ENCODE results near the gene GRIA1. TPM values are rescaled to one million over a fixed set of nuclear protein-coding genes. Genes with fewer than 3 reads are reported as not detected.

Gene GRIA1
- total RNA-seq, 2 experiments from 2014 or later = not detected

DNA sequence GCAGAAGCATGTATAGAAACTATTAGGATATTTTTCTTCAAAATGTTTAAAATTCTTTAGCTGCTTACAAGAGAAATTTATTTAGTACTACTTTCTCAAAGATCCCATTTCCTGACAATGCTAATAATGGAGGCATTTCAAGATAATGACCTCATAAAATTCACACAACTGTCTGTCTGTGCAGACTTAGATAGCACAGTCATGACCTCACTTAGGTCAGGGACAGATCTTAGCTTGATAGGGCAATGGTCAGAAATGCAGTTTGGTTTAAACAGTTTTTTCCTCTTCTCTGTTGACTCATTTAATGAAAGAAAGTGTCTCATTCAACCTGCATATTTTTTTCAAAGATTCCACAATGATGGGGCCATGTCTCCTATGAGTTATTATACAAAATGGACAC, 128.4 kb downstream of the GRIA1 start:
- CTCF ChIA-PET = no interaction called here
- no peak for ATAC-seq
- Mint-ChIP-seq H3K36me3 (ENCODE audit: low read depth) (no peaks in the 10 kb centered on the region), H3K4me3 (no peak overlapping the region), H3K9me3 (ENCODE audit: low read depth) (no peaks in the 10 kb centered on the region), H3K27ac (no peak overlapping the region), H3K27me3 (no peaks in the 10 kb centered on the region), H3K4me1 (no peaks in the 10 kb centered on the region)
- POLR2A ChIA-PET = no interaction called here
- DNase-seq = no peak
- intact Hi-C loops (cut with DNase I, micrococcal nuclease) = no loop called here

- Mint-ChIP-seq H3K4me3 (no peak overlapping the region), H3K9me3 (ENCODE audit: low read depth) (no peaks in the 10 kb centered on the region), H3K27me3 (no peaks in the 10 kb centered on the region), H3K36me3 (ENCODE audit: low read depth) (no peaks in the 10 kb centered on the region), H3K4me1 (no peaks in the 10 kb centered on the region), H3K27ac (no peak overlapping the region)
- POLR2A ChIA-PET = no interaction called here
- ATAC-seq (no peak), DNase-seq (no peak)
- CTCF ChIA-PET = no interaction called here
- intact Hi-C loops (cut with DNase I, micrococcal nuclease) = no loop called here
Observed at GRCh38 chr5:153619771-153620170, 129.3 kb downstream of the GRIA1 start.

DNA sequence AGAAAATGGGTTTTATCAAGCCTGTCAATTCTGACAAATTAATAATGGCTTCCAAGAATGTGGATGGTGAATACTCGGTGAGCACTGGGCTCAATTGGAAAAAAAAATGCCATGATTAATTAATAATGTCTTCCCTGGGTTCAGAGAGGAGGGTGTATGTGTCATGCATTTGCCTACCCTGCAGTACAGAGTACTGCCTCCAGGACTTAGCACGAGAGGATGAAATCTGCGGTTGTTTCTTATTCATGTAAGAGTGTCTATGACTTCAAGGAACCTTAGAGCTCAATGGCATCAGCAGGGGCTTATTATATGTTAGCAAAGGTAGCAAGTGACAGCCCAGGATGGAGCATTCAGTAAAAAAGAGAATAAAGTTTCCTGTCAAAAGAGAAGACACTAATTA, 132.7 kb downstream of the GRIA1 start:
- DNase-seq (no peak), ATAC-seq (no peak)
- CTCF ChIA-PET = no interaction called here
- H3K4me3 Mint-ChIP-seq = no peak overlapping the region
- intact Hi-C loops (cut with DNase I, micrococcal nuclease) = no loop called here
- no peaks in the 10 kb centered on the region for H3K4me1 Mint-ChIP-seq
- no peaks in the 10 kb centered on the region for H3K9me3 Mint-ChIP-seq (ENCODE audit: low read depth)
- peaks cover 3% of the 10 kb centered on the region for H3K27me3 Mint-ChIP-seq
- H3K36me3 Mint-ChIP-seq (ENCODE audit: low read depth) = no peaks in the 10 kb centered on the region
- POLR2A ChIA-PET = no interaction called here
- no peak overlapping the region for H3K27ac Mint-ChIP-seq

DNA sequence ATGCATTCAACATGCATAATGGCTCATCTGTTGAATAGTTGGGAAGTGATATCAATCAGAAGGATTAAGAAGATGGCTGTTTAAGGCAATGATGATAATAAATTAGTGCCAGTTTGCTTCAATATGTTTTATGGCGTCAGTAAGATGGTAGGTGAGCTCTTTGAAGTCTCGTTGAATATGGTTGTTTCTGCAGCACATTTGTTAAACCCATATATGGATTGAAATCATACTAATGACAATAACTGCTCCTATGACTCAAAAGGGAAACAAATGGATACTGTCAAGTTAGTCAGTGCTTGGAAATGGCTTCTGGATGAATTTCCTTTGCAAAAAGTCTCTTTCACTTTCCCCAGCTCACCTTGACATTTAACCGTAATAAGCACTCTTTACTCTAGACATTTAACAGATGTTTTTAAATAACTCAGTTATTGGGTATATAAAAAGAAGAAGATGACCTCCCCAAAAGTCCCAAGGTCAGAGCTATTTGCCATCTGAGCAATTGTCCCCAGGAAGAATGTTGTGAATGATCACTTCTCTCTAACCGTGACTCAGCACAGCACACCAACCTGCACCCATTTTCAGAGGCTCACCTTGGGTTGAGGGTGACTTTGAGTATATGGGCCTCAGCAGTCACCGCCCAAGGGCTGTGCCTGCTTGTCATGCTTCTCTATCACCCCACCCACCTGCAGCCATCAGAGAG, 133.4 kb downstream of the GRIA1 start:
- ChIA-PET CTCF (no interaction called here), POLR2A (no interaction called here)
- no peaks in the 10 kb centered on the region for H3K4me1 Mint-ChIP-seq
- H3K9me3 Mint-ChIP-seq (ENCODE audit: low read depth) = no peaks in the 10 kb centered on the region
- H3K27ac Mint-ChIP-seq = no peak overlapping the region
- no peaks in the 10 kb centered on the region for H3K36me3 Mint-ChIP-seq (ENCODE audit: low read depth)
- ATAC-seq (no peak), DNase-seq (no peak)
- no peak overlapping the region for H3K4me3 Mint-ChIP-seq
- intact Hi-C loops (cut with DNase I, micrococcal nuclease) = no loop called here
- H3K27me3 Mint-ChIP-seq = peaks cover 3% of the 10 kb centered on the region

- DNase-seq = no peak
- H3K36me3 Mint-ChIP-seq (ENCODE audit: low read depth) = no peaks in the 10 kb centered on the region
- H3K27me3 Mint-ChIP-seq = peaks cover 3% of the 10 kb centered on the region
- no peak for ATAC-seq
- intact Hi-C loops (cut with DNase I, micrococcal nuclease) = no loop called here
- no peaks in the 10 kb centered on the region for H3K4me1 Mint-ChIP-seq
- H3K27ac Mint-ChIP-seq = no peak overlapping the region
- ChIA-PET CTCF (no interaction called here), POLR2A (no interaction called here)
- H3K9me3 Mint-ChIP-seq (ENCODE audit: low read depth) = no peaks in the 10 kb centered on the region
- no peak overlapping the region for H3K4me3 Mint-ChIP-seq
Observed at GRCh38 chr5:153624451-153624765, 133.9 kb downstream of the GRIA1 start.

- no peaks in the 10 kb centered on the region for H3K4me1 Mint-ChIP-seq
- intact Hi-C loops (cut with DNase I, micrococcal nuclease) = no loop called here
- DNase-seq (no peak), ATAC-seq (no peak)
- H3K9me3 Mint-ChIP-seq (ENCODE audit: low read depth) = no peaks in the 10 kb centered on the region
- ChIA-PET POLR2A (no interaction called here), CTCF (no interaction called here)
- H3K27me3 Mint-ChIP-seq = peaks cover 5% of the 10 kb centered on the region
- H3K36me3 Mint-ChIP-seq (ENCODE audit: low read depth) = no peaks in the 10 kb centered on the region
- H3K27ac Mint-ChIP-seq = no peak overlapping the region
- H3K4me3 Mint-ChIP-seq = no peak overlapping the region
Observed at GRCh38 chr5:153625826-153626354, 135.4 kb downstream of the GRIA1 start.

GRCh38 chr5:153626836-153627235, 136.4 kb downstream of the GRIA1 start:
- intact Hi-C loops (cut with DNase I, micrococcal nuclease) = no loop called here
- no peak for ATAC-seq
- CTCF ChIA-PET = interaction anchor here (0.6 kb wide), 1 partner anchor 75 kb away, joined by 3 read pairs; no protein-coding TSS in a partner anchor

DNA sequence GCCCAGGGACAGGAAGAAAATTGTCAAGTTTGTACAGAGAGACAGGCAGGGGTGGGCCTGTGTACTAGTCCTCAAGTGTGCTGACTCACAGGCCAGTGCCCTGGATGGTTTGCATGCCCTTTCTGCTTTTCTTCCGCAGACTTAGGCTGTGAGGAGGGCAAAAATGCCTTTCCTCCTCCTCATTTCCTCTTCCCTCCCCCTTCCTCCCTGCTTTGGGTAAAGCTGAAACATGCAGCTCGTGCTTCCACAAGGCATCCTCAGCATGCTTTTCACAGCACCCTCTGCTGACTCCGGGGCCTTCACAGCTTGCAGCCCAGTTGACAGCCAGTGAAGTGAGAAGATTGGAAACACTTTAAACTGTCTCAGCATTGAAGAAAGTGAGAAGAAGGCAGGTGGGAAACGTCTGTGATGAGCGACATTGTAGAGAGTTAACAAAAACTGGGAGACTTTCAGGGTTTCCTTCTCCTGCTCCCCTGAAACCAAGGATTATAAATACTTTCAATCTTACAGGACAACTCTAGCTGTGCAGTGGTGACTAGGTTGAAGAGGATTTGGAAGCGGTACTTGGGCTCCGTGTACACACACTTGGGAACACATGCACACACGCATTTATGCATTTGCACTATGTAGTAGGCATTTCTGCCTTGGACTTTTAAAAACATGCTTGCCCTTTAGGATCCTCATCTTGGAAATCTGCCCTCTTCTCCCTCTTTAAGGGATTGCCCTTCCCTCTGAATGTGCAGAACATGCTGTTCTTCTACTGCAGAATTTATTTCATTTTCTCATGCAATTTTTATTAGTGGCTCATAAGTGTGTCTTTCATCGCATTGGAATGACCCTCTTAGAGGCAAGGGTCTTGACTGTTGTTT, 138.8 kb downstream of the GRIA1 start:
- DNase-seq = no peak
- Mint-ChIP-seq H3K4me1 (no peaks in the 10 kb centered on the region), H3K36me3 (ENCODE audit: low read depth) (no peaks in the 10 kb centered on the region), H3K27me3 (peaks cover 10% of the 10 kb centered on the region), H3K4me3 (no peak overlapping the region), H3K9me3 (ENCODE audit: low read depth) (no peaks in the 10 kb centered on the region), H3K27ac (no peak overlapping the region)
- ChIA-PET CTCF (no interaction called here), POLR2A (no interaction called here)
- ATAC-seq = no peak
- intact Hi-C loops (cut with DNase I, micrococcal nuclease) = no loop called here

More at GRCh38 chr5:153626836-153627235, 136.4 kb downstream of the GRIA1 start:
- Mint-ChIP-seq H3K4me1 (no peaks in the 10 kb centered on the region), H3K4me3 (no peak overlapping the region), H3K36me3 (ENCODE audit: low read depth) (no peaks in the 10 kb centered on the region), H3K9me3 (ENCODE audit: low read depth) (no peaks in the 10 kb centered on the region), H3K27me3 (peaks cover 7% of the 10 kb centered on the region), H3K27ac (no peak overlapping the region)
- DNase-seq = no peak
- POLR2A ChIA-PET = no interaction called here

DNA sequence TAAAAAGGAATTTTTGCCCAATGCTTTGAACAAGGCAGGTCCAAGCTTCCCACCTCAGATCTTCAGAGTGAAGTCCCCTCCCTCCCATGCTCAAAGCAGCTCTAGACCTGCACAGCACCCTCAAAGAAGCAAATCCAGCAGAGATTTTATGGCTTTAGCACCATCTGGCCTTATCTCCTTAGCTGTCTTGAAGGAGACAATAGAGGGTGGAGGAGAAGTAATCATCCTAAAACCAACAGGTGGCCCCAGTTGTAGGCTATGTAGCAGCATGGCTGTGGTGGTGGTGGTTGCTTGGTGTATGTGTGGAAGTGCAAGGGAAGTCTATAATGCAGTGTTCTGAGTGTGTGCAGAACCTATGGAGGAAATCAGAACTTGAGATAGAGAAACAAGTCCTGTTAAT, 140.1 kb downstream of the GRIA1 start:
- no peaks in the 10 kb centered on the region for H3K9me3 Mint-ChIP-seq (ENCODE audit: low read depth)
- no peak overlapping the region for H3K4me3 Mint-ChIP-seq
- H3K36me3 Mint-ChIP-seq (ENCODE audit: low read depth) = no peaks in the 10 kb centered on the region
- ATAC-seq (no peak), DNase-seq (no peak)
- no peak overlapping the region for H3K27ac Mint-ChIP-seq
- no peaks in the 10 kb centered on the region for H3K4me1 Mint-ChIP-seq
- ChIA-PET POLR2A (no interaction called here), CTCF (no interaction called here)
- intact Hi-C loops (cut with DNase I, micrococcal nuclease) = no loop called here
- H3K27me3 Mint-ChIP-seq = peaks cover 7% of the 10 kb centered on the region

DNA sequence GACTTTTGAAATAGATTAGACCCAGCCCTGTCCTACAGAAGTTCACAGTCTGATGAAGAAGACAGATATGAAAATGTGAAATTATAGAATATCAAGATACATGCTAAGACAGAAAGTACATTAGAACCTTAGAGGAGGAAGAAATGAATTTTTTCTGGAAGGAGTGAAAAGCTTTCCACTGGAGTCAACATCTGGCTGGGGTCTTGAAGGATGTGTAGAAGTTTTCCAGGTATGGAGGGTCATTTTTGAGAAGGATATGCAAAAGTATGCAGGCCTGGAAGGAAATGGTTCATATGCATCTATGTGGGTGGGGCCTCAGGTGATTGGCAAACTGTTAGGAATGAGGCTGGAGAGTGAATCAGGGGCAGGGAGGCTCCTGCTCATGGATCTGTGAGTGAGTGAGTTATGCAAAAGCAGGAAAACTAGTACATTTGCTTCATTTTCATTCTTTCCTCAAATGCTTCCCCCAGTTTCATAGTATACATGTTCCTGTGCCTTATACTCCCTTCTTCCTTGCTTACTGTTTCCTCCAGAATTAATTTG, 142.3 kb downstream of the GRIA1 start:
- Mint-ChIP-seq H3K36me3 (ENCODE audit: low read depth) (no peaks in the 10 kb centered on the region), H3K27me3 (peaks cover 7% of the 10 kb centered on the region), H3K27ac (no peak overlapping the region), H3K9me3 (ENCODE audit: low read depth) (no peaks in the 10 kb centered on the region), H3K4me3 (no peak overlapping the region), H3K4me1 (no peaks in the 10 kb centered on the region)
- ChIA-PET CTCF (no interaction called here), POLR2A (no interaction called here)
- DNase-seq = no peak
- ATAC-seq = no peak
- intact Hi-C loops (cut with DNase I, micrococcal nuclease) = no loop called here

- POLR2A ChIA-PET = no interaction called here
- intact Hi-C loops (cut with DNase I, micrococcal nuclease) = no loop called here
- H3K27me3 Mint-ChIP-seq = peaks cover 3% of the 10 kb centered on the region
- no peaks in the 10 kb centered on the region for H3K9me3 Mint-ChIP-seq (ENCODE audit: low read depth)
- DNase-seq (no peak), ATAC-seq (no peak)
- no peaks in the 10 kb centered on the region for H3K4me1 Mint-ChIP-seq
- H3K27ac Mint-ChIP-seq = no peak overlapping the region
- H3K36me3 Mint-ChIP-seq (ENCODE audit: low read depth) = no peaks in the 10 kb centered on the region
- CTCF ChIA-PET = no interaction called here
- no peak overlapping the region for H3K4me3 Mint-ChIP-seq
Observed at GRCh38 chr5:153636670-153637451, 146.4 kb downstream of the GRIA1 start.

Measured in activated CD4-positive, alpha-beta T cell treated with anti-CD3 and anti-CD28 coated beads for 36 hours (primary cell).